Measurements from ENCODE around the gene CERS3.

The CERS3 gene

GRCh38 chr15:100373120-100373896 lies 155.4 kb downstream of the CERS3 start:
- DNase-seq = no peak

DNA sequence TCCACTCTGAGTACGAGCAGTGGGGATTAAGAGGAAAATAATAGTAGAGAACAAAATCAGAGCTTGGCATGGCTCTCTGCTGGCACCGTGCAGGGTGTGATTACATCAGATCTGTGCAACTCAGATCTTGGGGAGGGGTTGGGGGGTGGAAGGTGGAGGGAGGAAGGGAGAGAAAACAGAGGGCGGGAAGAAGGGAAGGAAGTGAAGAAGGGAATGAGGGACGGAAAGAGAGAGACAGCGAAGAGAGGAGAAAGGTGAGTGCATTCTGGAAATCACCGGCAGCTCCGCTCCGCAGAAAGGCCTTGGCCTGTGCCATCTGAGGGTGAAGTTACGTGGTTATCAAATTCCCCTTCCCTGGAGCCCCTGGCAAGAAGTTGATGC lies 156.0 kb downstream of the CERS3 start:
- no peak for DNase-seq

DNA sequence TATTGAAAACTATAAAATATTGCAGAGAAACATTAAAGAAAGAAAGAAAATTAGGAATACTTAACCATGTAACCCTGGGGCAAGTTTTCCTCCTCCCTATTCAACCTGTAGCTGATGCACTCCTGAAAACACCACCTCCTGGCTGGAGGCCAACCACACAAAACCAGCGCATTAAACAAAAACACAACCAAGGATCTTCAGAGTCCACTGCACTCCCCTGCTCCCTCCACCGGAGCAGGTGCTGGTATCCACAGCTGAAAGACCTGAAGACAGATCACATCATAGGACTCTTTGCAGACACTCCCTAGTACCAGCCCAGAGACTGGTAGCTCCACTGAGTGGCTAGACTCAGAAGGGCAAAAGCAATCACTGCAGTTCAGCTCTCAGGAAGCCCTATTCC lies 173.4 kb downstream of the CERS3 start:
- DNase-seq = no peak

- no peak for DNase-seq
Measured at GRCh38 chr15:100353449-100353848, 175.3 kb downstream of the CERS3 start.

GRCh38 chr15:100350434-100351226 lies 178.1 kb downstream of the CERS3 start:
- peak in 1 of 2 donors; percentile 49 for DNase-seq
